ENCODE data around the gene ABCC6.

DNA sequence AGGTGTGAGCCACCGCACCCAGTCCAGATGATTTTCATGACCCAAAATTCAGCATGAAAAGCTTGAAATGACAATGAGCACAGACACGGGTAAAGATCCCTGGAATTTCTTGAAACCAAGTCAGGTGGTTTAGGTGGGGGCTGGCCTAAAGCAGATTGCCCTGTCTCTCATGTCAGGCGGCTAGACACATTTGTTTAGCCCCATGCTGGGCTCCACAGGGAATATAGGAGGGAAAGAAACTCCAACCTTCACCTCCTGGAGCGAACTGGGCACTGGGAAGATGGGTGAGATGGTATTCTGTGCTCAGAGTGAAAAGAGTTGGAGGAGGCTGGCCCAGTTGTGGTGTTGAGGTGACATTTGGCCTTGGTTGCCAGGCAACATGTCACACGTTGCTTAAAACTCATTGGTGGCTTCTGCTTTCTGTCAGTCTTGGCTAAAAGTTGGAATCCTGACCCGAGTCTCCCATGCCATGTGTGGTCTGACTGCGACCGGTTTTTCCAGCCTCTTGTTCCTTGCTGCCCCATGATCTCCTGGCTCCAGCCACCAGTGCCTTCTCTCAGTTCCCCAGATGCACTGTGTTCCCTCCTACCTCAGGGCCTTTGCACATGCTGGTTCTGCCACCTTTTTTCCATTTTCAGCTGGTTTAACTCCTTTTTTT lies 113.7 kb downstream of the ABCC6 start:
- TF ChIP-seq, protein P1, sequence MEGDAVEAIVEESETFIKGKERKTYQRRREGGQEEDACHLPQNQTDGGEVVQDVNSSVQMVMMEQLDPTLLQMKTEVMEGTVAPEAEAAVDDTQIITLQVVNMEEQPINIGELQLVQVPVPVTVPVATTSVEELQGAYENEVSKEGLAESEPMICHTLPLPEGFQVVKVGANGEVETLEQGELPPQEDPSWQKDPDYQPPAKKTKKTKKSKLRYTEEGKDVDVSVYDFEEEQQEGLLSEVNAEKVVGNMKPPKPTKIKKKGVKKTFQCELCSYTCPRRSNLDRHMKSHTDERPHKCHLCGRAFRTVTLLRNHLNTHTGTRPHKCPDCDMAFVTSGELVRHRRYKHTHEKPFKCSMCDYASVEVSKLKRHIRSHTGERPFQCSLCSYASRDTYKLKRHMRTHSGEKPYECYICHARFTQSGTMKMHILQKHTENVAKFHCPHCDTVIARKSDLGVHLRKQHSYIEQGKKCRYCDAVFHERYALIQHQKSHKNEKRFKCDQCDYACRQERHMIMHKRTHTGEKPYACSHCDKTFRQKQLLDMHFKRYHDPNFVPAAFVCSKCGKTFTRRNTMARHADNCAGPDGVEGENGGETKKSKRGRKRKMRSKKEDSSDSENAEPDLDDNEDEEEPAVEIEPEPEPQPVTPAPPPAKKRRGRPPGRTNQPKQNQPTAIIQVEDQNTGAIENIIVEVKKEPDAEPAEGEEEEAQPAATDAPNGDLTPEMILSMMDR (conservative IDR thresholded peaks at IDR 0.05; ENCODE audit: low read depth, low read length) = no peak
- TF ChIP-seq NFE2L2 (IDR thresholded peaks at IDR 0.05; ENCODE audit: low read depth, low read length) = no peak
- no peak for TF ChIP-seq CEBPB (IDR thresholded peaks at IDR 0.05; ENCODE audit: low read depth, low read length)
- no peak for TF ChIP-seq POLR2A (IDR thresholded peaks at IDR 0.05; ENCODE audit: low read depth, low read length)
- no peak for TF ChIP-seq RAD21 (IDR thresholded peaks at IDR 0.05; ENCODE audit: low read length)
- no peak for TF ChIP-seq MAFK (IDR thresholded peaks at IDR 0.05; ENCODE audit: low read depth, low read length)
- TF ChIP-seq, protein P2, sequence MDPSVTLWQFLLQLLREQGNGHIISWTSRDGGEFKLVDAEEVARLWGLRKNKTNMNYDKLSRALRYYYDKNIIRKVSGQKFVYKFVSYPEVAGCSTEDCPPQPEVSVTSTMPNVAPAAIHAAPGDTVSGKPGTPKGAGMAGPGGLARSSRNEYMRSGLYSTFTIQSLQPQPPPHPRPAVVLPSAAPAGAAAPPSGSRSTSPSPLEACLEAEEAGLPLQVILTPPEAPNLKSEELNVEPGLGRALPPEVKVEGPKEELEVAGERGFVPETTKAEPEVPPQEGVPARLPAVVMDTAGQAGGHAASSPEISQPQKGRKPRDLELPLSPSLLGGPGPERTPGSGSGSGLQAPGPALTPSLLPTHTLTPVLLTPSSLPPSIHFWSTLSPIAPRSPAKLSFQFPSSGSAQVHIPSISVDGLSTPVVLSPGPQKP (IDR thresholded peaks at IDR 0.05; ENCODE audit: borderline replicate concordance, low read depth, low read length) = no peak
- TF ChIP-seq SMC3 (IDR thresholded peaks at IDR 0.05; ENCODE audit: low read depth, low read length) = no peak
- TF ChIP-seq, protein P3, sequence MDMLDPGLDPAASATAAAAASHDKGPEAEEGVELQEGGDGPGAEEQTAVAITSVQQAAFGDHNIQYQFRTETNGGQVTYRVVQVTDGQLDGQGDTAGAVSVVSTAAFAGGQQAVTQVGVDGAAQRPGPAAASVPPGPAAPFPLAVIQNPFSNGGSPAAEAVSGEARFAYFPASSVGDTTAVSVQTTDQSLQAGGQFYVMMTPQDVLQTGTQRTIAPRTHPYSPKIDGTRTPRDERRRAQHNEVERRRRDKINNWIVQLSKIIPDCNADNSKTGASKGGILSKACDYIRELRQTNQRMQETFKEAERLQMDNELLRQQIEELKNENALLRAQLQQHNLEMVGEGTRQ (IDR thresholded peaks at IDR 0.05; ENCODE audit: low read depth, low read length) = no peak
- TF ChIP-seq BHLHE40 (IDR thresholded peaks at IDR 0.05; ENCODE audit: low read depth, low read length) = no peak
- TF ChIP-seq RCOR1 (IDR thresholded peaks at IDR 0.05; ENCODE audit: insufficient replicate concordance, low read length) = no peak
- no peak for TF ChIP-seq MXI1 (IDR thresholded peaks at IDR 0.05; ENCODE audit: borderline replicate concordance, low read depth, low read length)

Data from IMR-90 (cell line).